ENCODE results near the gene GRIK4. TPM values are rescaled to one million over a fixed set of nuclear protein-coding genes. Genes with fewer than 3 reads are reported as not detected.

Gene GRIK4
- total RNA-seq, 1 donor from 2014 or later = 0.36 TPM

DNA sequence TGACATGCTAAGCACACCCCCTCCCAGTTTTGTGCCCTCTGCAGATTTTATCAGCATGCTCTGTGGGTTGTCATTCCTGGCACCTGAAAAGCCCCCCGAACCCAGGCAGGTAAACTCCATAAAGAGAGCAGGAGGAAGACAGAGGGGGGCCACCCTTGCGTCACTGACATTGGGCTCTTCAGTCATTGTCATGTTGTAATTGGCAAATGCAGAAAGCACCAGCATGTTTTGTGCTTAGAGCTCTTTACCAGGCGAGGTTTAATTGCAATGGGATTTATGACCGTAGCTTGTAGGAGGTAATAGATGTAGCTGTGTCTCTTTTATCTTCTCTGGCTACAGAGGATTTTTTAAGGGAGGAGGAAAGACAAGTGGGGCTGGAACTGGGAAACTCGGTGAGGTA is 201.7 kb downstream of the GRIK4 start:
- H3F3A ChIP-seq (ENCODE audit: low read depth) = peaks cover 2% of the 10 kb centered on the region
- H3K27me3 Mint-ChIP-seq (ENCODE audit: insufficient read depth, low read depth) = peaks cover 12% of the 10 kb centered on the region
- H3K9me3 ChIP-seq (ENCODE audit: low read depth) = no peaks in the 10 kb centered on the region

DNA sequence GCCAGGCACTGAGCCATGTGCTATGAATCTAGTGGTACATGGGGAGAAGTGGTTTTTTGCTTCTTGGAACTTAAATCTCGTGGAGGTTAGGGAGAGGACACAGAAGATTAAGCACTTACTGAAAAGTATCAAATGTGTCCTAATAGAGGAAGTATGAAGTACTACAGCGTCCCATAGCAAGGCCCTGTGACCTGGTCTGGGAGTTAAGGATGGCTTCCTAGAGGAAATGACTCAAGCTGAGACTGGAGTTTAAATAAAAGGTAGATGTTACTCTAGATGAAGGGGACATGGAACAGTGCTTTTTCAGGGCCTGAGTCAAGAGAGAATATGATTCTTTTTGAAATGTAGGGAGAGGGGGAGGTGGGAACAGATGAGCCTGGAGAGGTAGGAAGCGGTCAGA is 202.9 kb downstream of the GRIK4 start:
- peaks cover 2% of the 10 kb centered on the region for H3F3A ChIP-seq (ENCODE audit: low read depth)
- Mint-ChIP-seq H3K27ac (peak overlapping the region; percentile 2), H3K36me3 (no peaks in the 10 kb centered on the region), H3K4me3 (no peak overlapping the region), H3K27me3 (ENCODE audit: insufficient read depth, low read depth) (peaks cover 13% of the 10 kb centered on the region), H3K9me3 (no peaks in the 10 kb centered on the region), H3K4me1 (peaks cover 73% of the 10 kb centered on the region)
- no peaks in the 10 kb centered on the region for H3K79me2 ChIP-seq (ENCODE audit: low read depth)
- H3K36me3 ChIP-seq = no peaks in the 10 kb centered on the region
- H3K27me3 ChIP-seq = peaks cover 26% of the 10 kb centered on the region
- no peaks in the 10 kb centered on the region for H3K9me3 ChIP-seq (ENCODE audit: low read depth)
- no peaks in the 10 kb centered on the region for H4K20me1 ChIP-seq (ENCODE audit: low read depth)
- H3K4me3 ChIP-seq = no peak overlapping the region
- no peak for DNase-seq (ENCODE audit: low spot score)
- no peak overlapping the region for H3K27ac ChIP-seq
- TF ChIP-seq EZH2phosphoT487 (IDR thresholded peaks at IDR 0.05) (no peak), EZH2 (IDR thresholded peaks at IDR 0.05) (no peak)
- TF ChIP-seq, protein P1, sequence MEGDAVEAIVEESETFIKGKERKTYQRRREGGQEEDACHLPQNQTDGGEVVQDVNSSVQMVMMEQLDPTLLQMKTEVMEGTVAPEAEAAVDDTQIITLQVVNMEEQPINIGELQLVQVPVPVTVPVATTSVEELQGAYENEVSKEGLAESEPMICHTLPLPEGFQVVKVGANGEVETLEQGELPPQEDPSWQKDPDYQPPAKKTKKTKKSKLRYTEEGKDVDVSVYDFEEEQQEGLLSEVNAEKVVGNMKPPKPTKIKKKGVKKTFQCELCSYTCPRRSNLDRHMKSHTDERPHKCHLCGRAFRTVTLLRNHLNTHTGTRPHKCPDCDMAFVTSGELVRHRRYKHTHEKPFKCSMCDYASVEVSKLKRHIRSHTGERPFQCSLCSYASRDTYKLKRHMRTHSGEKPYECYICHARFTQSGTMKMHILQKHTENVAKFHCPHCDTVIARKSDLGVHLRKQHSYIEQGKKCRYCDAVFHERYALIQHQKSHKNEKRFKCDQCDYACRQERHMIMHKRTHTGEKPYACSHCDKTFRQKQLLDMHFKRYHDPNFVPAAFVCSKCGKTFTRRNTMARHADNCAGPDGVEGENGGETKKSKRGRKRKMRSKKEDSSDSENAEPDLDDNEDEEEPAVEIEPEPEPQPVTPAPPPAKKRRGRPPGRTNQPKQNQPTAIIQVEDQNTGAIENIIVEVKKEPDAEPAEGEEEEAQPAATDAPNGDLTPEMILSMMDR (IDR thresholded peaks at IDR 0.05) = no peak
- no peak overlapping the region for H3K4me2 ChIP-seq
- no peak overlapping the region for H2AFZ ChIP-seq (replicated peaks)
- H3K4me1 ChIP-seq = peaks cover 24% of the 10 kb centered on the region
- no peak overlapping the region for H3K9ac ChIP-seq

More for the DNA sequence above, 201.7 kb downstream of the GRIK4 start:
- Histone ChIP-seq H2AFZ (replicated peaks) (no peak overlapping the region), H3K9ac (no peak overlapping the region), H3K4me3 (no peak overlapping the region), H3K79me2 (ENCODE audit: low read depth) (no peaks in the 10 kb centered on the region), H3K4me2 (no peak overlapping the region), H4K20me1 (ENCODE audit: low read depth) (no peaks in the 10 kb centered on the region), H3K4me1 (peaks cover 18% of the 10 kb centered on the region), H3K36me3 (no peaks in the 10 kb centered on the region), H3K27me3 (peaks cover 29% of the 10 kb centered on the region), H3K27ac (no peak overlapping the region)
- Mint-ChIP-seq H3K4me1 (peaks cover 77% of the 10 kb centered on the region), H3K9me3 (no peaks in the 10 kb centered on the region), H3K36me3 (no peaks in the 10 kb centered on the region), H3K27ac (no peak overlapping the region), H3K4me3 (no peak overlapping the region)
- TF ChIP-seq EZH2 (IDR thresholded peaks at IDR 0.05) (no peak), EZH2phosphoT487 (IDR thresholded peaks at IDR 0.05) (no peak)
- TF ChIP-seq, protein P1 (IDR thresholded peaks at IDR 0.05) = no peak
- no peak for DNase-seq (ENCODE audit: low spot score)

DNA sequence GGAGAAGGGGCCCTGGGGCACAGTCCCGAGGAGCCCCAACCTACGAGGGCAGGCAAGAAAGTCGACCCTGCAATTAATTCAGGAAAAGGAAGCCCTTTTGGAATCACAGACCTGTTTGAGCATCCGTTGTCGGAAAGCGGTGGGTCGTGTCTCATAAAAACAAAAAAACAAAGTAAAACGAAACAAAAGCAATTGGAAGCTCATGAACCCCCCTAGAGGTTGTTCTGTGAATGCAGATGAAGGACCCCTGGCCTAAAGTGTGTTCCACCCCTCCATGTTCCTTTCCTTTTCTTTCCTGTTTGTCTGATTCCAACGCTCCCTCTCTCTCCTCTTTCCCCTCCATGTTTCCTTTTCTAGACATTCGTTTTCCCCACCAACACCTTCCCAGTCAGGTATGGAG is 203.7 kb downstream of the GRIK4 start:
- no peaks in the 10 kb centered on the region for H3K36me3 Mint-ChIP-seq
- Histone ChIP-seq H3K79me2 (ENCODE audit: low read depth) (no peaks in the 10 kb centered on the region), H3K9ac (no peak overlapping the region), H3K9me3 (ENCODE audit: low read depth) (no peaks in the 10 kb centered on the region), H3K27me3 (peaks cover 18% of the 10 kb centered on the region), H3K4me2 (no peak overlapping the region), H4K20me1 (ENCODE audit: low read depth) (no peaks in the 10 kb centered on the region), H3F3A (ENCODE audit: low read depth) (peaks cover 2% of the 10 kb centered on the region), H3K4me1 (peaks cover 32% of the 10 kb centered on the region), H2AFZ (replicated peaks) (peak overlapping the region; percentile 28), H3K4me3 (no peak overlapping the region), H3K36me3 (no peaks in the 10 kb centered on the region), H3K27ac (no peak overlapping the region)
- H3K4me3 Mint-ChIP-seq = no peak overlapping the region
- H3K4me1 Mint-ChIP-seq = peaks cover 73% of the 10 kb centered on the region
- DNase-seq (ENCODE audit: low spot score) = peak; percentile 37
- H3K9me3 Mint-ChIP-seq = no peaks in the 10 kb centered on the region
- H3K27me3 Mint-ChIP-seq (ENCODE audit: insufficient read depth, low read depth) = peaks cover 13% of the 10 kb centered on the region
- no peak overlapping the region for H3K27ac Mint-ChIP-seq
- TF ChIP-seq EZH2 (IDR thresholded peaks at IDR 0.05) = no peak
- no peak for TF ChIP-seq EZH2phosphoT487 (IDR thresholded peaks at IDR 0.05)
- TF ChIP-seq, protein P1 (IDR thresholded peaks at IDR 0.05) = peak; percentile 61
